ENCODE measurements around the gene TXNRD1.
"Not testable (repeated sequence)": the region's sequence is repeated elsewhere in the genome, so short reads cannot be mapped to it uniquely, and the experiment has no call there.

TXNRD1 gene

GRCh38 chr12:104249017-104249416 is 33.4 kb downstream of the TXNRD1 start:
- Histone ChIP-seq H3K9ac (ENCODE audit: low read length) (no peak overlapping the region), H3K9me3 (ENCODE audit: control insufficient read depth, low read length) (no peaks in the 10 kb centered on the region), H3K4me3 (ENCODE audit: low read length) (no peak overlapping the region), H3K36me3 (ENCODE audit: control insufficient read depth, insufficient read depth, low read length) (no peaks in the 10 kb centered on the region), H3K27me3 (ENCODE audit: control insufficient read depth, insufficient read depth, low read length) (no peaks in the 10 kb centered on the region), H3K4me1 (ENCODE audit: control insufficient read depth, insufficient read depth, low read length) (no peaks in the 10 kb centered on the region)

GRCh38 chr12:104249898-104250297 is 34.3 kb downstream of the TXNRD1 start:
- Histone ChIP-seq H3K4me1 (ENCODE audit: control insufficient read depth, insufficient read depth, low read length) (no peaks in the 10 kb centered on the region), H3K36me3 (ENCODE audit: control insufficient read depth, insufficient read depth, low read length) (no peaks in the 10 kb centered on the region), H3K4me3 (ENCODE audit: low read length) (no peak overlapping the region), H3K9me3 (ENCODE audit: control insufficient read depth, low read length) (no peaks in the 10 kb centered on the region), H3K9ac (ENCODE audit: low read length) (no peak overlapping the region), H3K27me3 (ENCODE audit: control insufficient read depth, insufficient read depth, low read length) (no peaks in the 10 kb centered on the region)

GRCh38 chr12:104250366-104251125 is 35.0 kb downstream of the TXNRD1 start:
- Histone ChIP-seq H3K9me3 (ENCODE audit: control insufficient read depth, low read length) (no peaks in the 10 kb centered on the region), H3K27me3 (ENCODE audit: control insufficient read depth, insufficient read depth, low read length) (no peaks in the 10 kb centered on the region), H3K4me3 (ENCODE audit: low read length) (no peak overlapping the region), H3K9ac (ENCODE audit: low read length) (no peak overlapping the region), H3K4me1 (ENCODE audit: control insufficient read depth, insufficient read depth, low read length) (no peaks in the 10 kb centered on the region), H3K36me3 (ENCODE audit: control insufficient read depth, insufficient read depth, low read length) (no peaks in the 10 kb centered on the region)

GRCh38 chr12:104257913-104258472 is 42.4 kb downstream of the TXNRD1 start:
- Histone ChIP-seq H3K27me3 (ENCODE audit: control insufficient read depth, insufficient read depth, low read length) (no peaks in the 10 kb centered on the region), H3K9ac (ENCODE audit: low read length) (no peak overlapping the region), H3K4me1 (ENCODE audit: control insufficient read depth, insufficient read depth, low read length) (peaks cover 13% of the 10 kb centered on the region), H3K9me3 (ENCODE audit: control insufficient read depth, low read length) (no peaks in the 10 kb centered on the region), H3K36me3 (ENCODE audit: control insufficient read depth, insufficient read depth, low read length) (no peaks in the 10 kb centered on the region), H3K4me3 (ENCODE audit: low read length) (no peak overlapping the region)

GRCh38 chr12:104258476-104259067 is 43.0 kb downstream of the TXNRD1 start:
- H3K27me3 ChIP-seq (ENCODE audit: control insufficient read depth, insufficient read depth, low read length): no peaks in the 10 kb centered on the region
- H3K36me3 ChIP-seq (ENCODE audit: control insufficient read depth, insufficient read depth, low read length): no peaks in the 10 kb centered on the region
- H3K9ac ChIP-seq (ENCODE audit: low read length): no peak overlapping the region
- no peak overlapping the region for H3K4me3 ChIP-seq (ENCODE audit: low read length)
- no peaks in the 10 kb centered on the region for H3K9me3 ChIP-seq (ENCODE audit: control insufficient read depth, low read length)
- H3K4me1 ChIP-seq (ENCODE audit: control insufficient read depth, insufficient read depth, low read length): peaks cover 13% of the 10 kb centered on the region

GRCh38 chr12:104263026-104263425 is 47.4 kb downstream of the TXNRD1 start:
- Histone ChIP-seq H3K27me3 (ENCODE audit: control insufficient read depth, insufficient read depth, low read length) (no peaks in the 10 kb centered on the region), H3K9ac (ENCODE audit: low read length) (no peak overlapping the region), H3K4me3 (ENCODE audit: low read length) (no peak overlapping the region), H3K4me1 (ENCODE audit: control insufficient read depth, insufficient read depth, low read length) (peaks cover 6% of the 10 kb centered on the region), H3K9me3 (ENCODE audit: control insufficient read depth, low read length) (no peaks in the 10 kb centered on the region), H3K36me3 (ENCODE audit: control insufficient read depth, insufficient read depth, low read length) (no peaks in the 10 kb centered on the region)

GRCh38 chr12:104263580-104264358 is 48.2 kb downstream of the TXNRD1 start:
- Histone ChIP-seq H3K4me3 (ENCODE audit: low read length) (no peak overlapping the region), H3K4me1 (ENCODE audit: control insufficient read depth, insufficient read depth, low read length) (peaks cover under 1% of the 10 kb centered on the region), H3K9me3 (ENCODE audit: control insufficient read depth, low read length) (no peaks in the 10 kb centered on the region), H3K9ac (ENCODE audit: low read length) (no peak overlapping the region), H3K27me3 (ENCODE audit: control insufficient read depth, insufficient read depth, low read length) (no peaks in the 10 kb centered on the region), H3K36me3 (ENCODE audit: control insufficient read depth, insufficient read depth, low read length) (no peaks in the 10 kb centered on the region)

GRCh38 chr12:104265436-104265835 is 49.9 kb downstream of the TXNRD1 start:
- H3K4me1 ChIP-seq (ENCODE audit: control insufficient read depth, insufficient read depth, low read length): not testable (repeated sequence)

GRCh38 chr12:104272938-104273337 is 57.4 kb downstream of the TXNRD1 start:
- peaks cover 13% of the 10 kb centered on the region for H3K4me1 ChIP-seq (ENCODE audit: control insufficient read depth, insufficient read depth, low read length)
- H3K27me3 ChIP-seq (ENCODE audit: control insufficient read depth, insufficient read depth, low read length): no peaks in the 10 kb centered on the region
- no peaks in the 10 kb centered on the region for H3K9me3 ChIP-seq (ENCODE audit: control insufficient read depth, low read length)
- H3K36me3 ChIP-seq (ENCODE audit: control insufficient read depth, insufficient read depth, low read length): no peaks in the 10 kb centered on the region
- no peak overlapping the region for H3K4me3 ChIP-seq (ENCODE audit: low read length)
- H3K9ac ChIP-seq (ENCODE audit: low read length): no peak overlapping the region

More at GRCh38 chr12:104265436-104265835, 49.9 kb downstream of the TXNRD1 start:
- H3K9me3 ChIP-seq (ENCODE audit: control insufficient read depth, low read length); H3K9ac ChIP-seq (ENCODE audit: low read length); H3K27me3 ChIP-seq (ENCODE audit: control insufficient read depth, insufficient read depth, low read length); H3K36me3 ChIP-seq (ENCODE audit: control insufficient read depth, insufficient read depth, low read length); H3K4me3 ChIP-seq (ENCODE audit: low read length): not testable (repeated sequence)

GRCh38 chr12:104273503-104273902 is 57.9 kb downstream of the TXNRD1 start:
- no peaks in the 10 kb centered on the region for H3K36me3 ChIP-seq (ENCODE audit: control insufficient read depth, insufficient read depth, low read length)
- H3K27me3 ChIP-seq (ENCODE audit: control insufficient read depth, insufficient read depth, low read length): no peaks in the 10 kb centered on the region
- H3K9me3 ChIP-seq (ENCODE audit: control insufficient read depth, low read length): no peaks in the 10 kb centered on the region
- H3K4me3 ChIP-seq (ENCODE audit: low read length): no peak overlapping the region
- peaks cover 13% of the 10 kb centered on the region for H3K4me1 ChIP-seq (ENCODE audit: control insufficient read depth, insufficient read depth, low read length)
- H3K9ac ChIP-seq (ENCODE audit: low read length): no peak overlapping the region

GRCh38 chr12:104274811-104275210 is 59.2 kb downstream of the TXNRD1 start:
- H3K36me3 ChIP-seq (ENCODE audit: control insufficient read depth, insufficient read depth, low read length): no peaks in the 10 kb centered on the region
- H3K9ac ChIP-seq (ENCODE audit: low read length): no peak overlapping the region
- peaks cover 13% of the 10 kb centered on the region for H3K4me1 ChIP-seq (ENCODE audit: control insufficient read depth, insufficient read depth, low read length)
- H3K4me3 ChIP-seq (ENCODE audit: low read length): no peak overlapping the region
- no peaks in the 10 kb centered on the region for H3K27me3 ChIP-seq (ENCODE audit: control insufficient read depth, insufficient read depth, low read length)
- no peaks in the 10 kb centered on the region for H3K9me3 ChIP-seq (ENCODE audit: control insufficient read depth, low read length)

GRCh38 chr12:104275689-104276088 is 60.1 kb downstream of the TXNRD1 start:
- H3K27me3 ChIP-seq (ENCODE audit: control insufficient read depth, insufficient read depth, low read length): no peaks in the 10 kb centered on the region
- no peaks in the 10 kb centered on the region for H3K9me3 ChIP-seq (ENCODE audit: control insufficient read depth, low read length)
- peaks cover 20% of the 10 kb centered on the region for H3K4me1 ChIP-seq (ENCODE audit: control insufficient read depth, insufficient read depth, low read length)
- H3K9ac ChIP-seq (ENCODE audit: low read length): peak overlapping the region; percentile 67
- peak overlapping the region; percentile 18 for H3K4me3 ChIP-seq (ENCODE audit: low read length)
- H3K36me3 ChIP-seq (ENCODE audit: control insufficient read depth, insufficient read depth, low read length): no peaks in the 10 kb centered on the region

Measured in mucosa of stomach (tissue), 1 donor.